ENCODE results near the gene PRRT1.
"Not testable (repeated sequence)": the region's sequence is repeated elsewhere in the genome, so short reads cannot be mapped to it uniquely, and the experiment has no call there.

The PRRT1 gene

GRCh38 chr6:32115623-32116022 is 36.1 kb downstream of the PRRT1 start:
- DNase-seq, result no peak

GRCh38 chr6:32114796-32115195 is 36.9 kb downstream of the PRRT1 start:
- no peak for DNase-seq

- no peak for DNase-seq
Measured at GRCh38 chr6:32113386-32114352, 38.1 kb downstream of the PRRT1 start.

GRCh38 chr6:32112431-32112980 is 39.2 kb downstream of the PRRT1 start:
- DNase-seq, result no peak

DNA sequence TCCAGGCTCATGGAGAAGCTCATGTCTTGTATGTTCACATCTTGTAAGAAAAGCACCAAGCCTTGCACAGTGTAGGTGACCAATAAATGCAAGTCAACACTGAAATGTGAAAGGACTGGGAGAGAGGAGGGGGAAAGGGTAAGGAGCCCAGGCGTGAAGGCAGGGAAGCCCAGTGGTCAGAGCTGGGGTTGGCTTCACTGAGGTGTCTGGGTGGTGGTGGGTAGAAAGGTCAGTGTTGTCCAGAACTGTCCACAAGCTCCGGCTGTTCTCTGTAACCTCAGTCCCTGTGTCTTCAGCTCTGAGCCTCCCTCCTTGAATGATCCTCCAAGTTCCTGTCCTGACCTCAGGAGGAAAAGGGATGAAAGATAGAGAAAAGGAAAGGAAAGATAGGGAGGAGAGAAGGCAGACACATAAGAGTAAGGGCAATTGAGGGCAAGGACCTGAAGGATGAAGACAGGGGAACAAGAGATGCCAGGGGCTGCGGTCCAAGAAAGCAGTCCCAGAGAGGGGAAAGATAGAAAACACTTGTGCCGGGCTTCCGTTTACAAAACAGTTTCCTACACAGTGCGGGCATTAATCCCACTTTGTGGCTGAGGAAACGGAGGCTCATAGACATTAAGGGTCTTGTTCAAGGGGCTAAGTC is 40.2 kb downstream of the PRRT1 start:
- DNase-seq, result no peak

GRCh38 chr6:32110632-32111031 is 41.1 kb downstream of the PRRT1 start:
- DNase-seq, result no peak

GRCh38 chr6:32109765-32110160 is 42.0 kb downstream of the PRRT1 start:
- no peak for DNase-seq

DNA sequence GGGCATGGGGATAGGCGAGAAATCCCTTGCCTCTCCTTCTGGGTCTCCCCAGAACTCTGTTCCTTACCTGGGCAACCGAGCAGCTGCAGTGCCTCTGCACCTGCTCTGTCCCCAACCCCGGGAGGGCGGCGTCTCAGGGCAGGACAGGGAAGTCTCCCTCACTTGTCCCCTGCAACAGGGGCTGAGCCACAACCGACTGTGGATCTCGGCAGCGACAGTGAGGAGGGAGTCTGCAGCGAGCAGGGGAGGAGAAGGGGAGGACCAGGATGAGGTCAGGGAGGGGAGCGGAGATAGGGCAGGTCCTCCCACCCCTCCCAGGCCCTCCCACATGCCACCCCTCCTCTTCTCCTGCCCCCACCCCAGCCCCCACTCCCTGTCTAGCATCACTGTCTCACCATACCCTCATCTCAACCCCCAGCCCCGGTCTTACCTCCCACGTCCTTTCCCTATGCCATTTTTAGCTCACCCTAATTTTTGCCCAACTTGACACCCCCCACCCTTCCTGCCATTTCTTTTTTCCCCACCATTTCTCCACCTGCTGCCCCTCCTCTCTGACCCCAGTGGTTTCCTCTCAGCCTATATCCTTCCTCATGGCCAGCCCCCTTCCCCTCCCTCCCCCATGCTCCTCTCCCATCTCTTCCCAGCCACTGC is 42.5 kb downstream of the PRRT1 start, which contains the start of gene TNXB:
Gene TNXB, minus strand, starts transcription at position 225 of the 651 bp plus-strand sequence. CDS start 11,140 bp downstream, outside the sequence.
- no peak for DNase-seq

DNA sequence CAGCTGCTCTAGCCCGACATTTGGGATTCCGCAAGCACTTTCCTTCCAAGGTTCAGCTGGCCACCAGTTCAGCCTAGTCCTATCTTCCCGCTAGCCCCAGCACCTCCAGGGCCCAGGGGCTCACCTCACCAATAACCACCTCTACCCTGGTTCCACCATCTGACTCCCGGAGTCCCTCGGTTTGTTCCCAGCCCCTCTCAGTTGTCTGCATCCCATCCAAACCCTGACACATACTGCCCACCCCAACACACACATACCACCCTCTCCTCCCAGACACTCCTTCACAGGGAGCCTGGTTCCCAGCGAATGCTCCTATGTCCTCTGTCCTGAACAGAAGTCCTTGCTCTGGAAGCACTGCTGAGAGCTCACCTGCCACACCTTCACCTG is 43.0 kb downstream of the PRRT1 start:
- DNase-seq, result no peak

- no peak for DNase-seq
Measured at GRCh38 chr6:32108094-32108627, 43.6 kb downstream of the PRRT1 start.

GRCh38 chr6:32107406-32107805 is 44.3 kb downstream of the PRRT1 start:
- no peak for DNase-seq

DNA sequence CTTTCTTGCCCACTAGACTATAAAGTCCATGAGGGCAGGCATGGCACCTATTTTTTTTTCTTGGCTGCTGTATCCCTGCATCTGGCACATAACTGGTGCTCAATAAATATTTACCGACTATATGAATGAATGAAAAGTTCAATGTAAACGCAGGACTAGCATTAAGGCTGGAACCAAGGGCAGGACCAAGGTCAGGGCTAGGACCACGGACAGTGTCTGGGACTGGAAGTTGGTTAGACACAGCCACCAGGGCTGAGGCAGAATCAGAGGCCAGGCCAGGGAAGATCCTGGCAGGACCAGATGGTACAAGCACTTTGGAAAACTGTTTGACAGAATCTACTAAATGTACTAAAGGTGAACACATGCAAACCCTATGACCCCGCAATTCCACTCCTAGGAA is 46.3 kb downstream of the PRRT1 start:
- DNase-seq, result no peak

GRCh38 chr6:32102255-32102654 is 49.5 kb downstream of the PRRT1 start:
- no peak for DNase-seq

DNA sequence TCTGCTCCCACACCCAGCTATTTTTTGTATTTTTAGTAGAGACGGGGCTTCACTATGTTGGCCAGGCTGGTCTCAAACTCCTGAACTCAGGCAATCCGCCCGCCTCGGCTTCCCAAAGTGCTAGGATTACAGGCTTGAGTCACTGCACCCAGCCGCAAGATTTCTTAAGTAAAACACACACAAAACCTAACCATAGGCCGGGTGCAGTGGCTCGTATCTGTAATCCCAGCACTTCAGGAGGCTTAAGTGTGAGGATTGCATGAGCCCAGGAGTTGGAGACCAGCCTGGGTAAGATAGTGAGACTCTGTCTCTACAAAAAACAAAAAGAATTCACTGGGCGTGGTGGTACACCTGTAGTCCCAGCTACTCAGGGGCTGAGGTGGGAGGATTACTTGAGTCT is 51.5 kb downstream of the PRRT1 start:
- DNase-seq, result not testable (repeated sequence)

Measured in NCI-H748 treated with DMSO at 0.1 percent for 48 hours (cell line).